Measurements from ENCODE around the gene SUMO4.

Gene SUMO4

DNA sequence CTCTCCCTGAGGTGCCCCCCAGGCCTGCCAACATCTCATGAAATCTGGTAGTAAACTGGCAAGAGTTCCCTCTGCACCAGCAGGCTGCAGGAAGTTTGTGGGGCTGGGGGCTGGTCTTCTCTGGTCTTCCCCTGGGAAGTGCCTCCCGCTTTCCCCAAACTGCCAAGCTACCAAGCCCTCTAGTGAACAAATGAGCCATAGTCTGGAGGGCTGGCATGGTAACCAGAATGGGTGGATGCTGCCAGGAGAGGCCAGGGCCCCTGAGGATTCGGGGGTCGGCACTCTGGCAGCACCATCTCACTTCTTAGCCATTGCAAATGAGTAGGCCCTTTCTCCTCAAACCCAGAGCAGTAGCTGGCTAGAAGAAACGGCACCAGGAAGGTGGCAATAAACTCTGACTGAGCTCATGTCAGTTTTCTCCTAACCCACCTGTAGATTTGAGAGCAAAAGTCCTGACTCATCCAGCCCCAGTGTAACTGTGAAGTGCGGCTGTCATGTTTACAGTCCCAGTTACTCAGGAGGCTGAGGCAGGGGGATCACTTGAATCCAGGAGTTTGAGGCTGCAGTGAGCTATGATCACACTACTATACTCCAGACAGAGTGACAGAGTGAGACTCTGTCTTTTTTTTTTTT, 48.9 kb downstream of the SUMO4 start:
- Histone ChIP-seq H3K27me3 (ENCODE audit: insufficient read depth, poor library complexity, severe bottlenecking) (peaks cover 3% of the 10 kb centered on the region), H3K36me3 (ENCODE audit: low read depth) (no peaks in the 10 kb centered on the region), H3K27ac (ENCODE audit: poor library complexity, severe bottlenecking) (no peak overlapping the region), H3K9me3 (ENCODE audit: severe bottlenecking) (no peaks in the 10 kb centered on the region), H3K4me1 (ENCODE audit: insufficient read depth, poor library complexity, severe bottlenecking) (no peaks in the 10 kb centered on the region), H3K4me3 (ENCODE audit: severe bottlenecking) (no peak overlapping the region)
- ATAC-seq (ENCODE audit: low read depth) (no peak), DNase-seq (ENCODE audit: low spot score) (no peak)
- TF ChIP-seq CTCF (IDR thresholded peaks at IDR 0.05; ENCODE audit: poor library complexity, severe bottlenecking) = no peak

DNA sequence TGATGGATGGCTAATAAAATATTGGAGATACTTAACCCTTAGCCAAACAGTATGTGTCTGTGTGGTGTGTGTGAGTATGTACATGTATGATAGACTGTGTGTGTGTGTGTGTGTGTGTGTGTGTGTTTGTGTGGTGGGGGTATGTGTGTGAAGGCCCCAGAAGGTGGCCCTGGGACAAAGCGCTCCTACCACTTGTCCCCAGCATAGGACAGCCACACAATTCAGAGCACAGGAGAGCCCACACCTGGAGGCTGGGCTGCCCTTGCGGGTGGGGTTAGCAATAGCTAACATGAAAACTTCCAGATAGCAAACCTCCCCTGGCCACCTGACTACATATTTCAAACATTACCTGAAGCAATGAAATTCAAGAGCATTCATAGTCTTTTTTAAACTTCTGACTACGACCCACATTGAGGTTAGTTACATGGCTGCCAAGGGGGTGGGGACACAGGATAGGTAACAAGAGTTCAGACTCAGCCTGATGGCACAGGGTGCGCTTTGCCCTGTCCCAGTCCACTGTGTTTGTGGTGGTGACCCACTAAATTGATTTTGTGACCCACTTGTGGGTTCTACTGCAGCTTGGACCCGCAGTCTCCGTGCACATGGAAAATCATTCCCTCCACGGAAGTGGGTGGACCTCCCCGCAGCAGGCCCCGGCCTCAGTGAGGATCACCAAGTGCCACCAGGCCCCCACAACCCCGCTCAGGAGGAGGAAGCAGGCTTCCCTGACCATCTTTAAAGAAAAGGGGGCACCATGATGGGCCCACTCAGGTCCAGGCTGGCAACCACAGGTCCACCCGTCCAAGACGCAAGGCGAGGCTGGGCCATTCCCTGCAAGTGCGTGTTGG, 50.0 kb downstream of the SUMO4 start:
- Histone ChIP-seq H3K36me3 (ENCODE audit: low read depth) (no peaks in the 10 kb centered on the region), H3K27me3 (ENCODE audit: insufficient read depth, poor library complexity, severe bottlenecking) (peaks cover 3% of the 10 kb centered on the region), H3K4me1 (ENCODE audit: insufficient read depth, poor library complexity, severe bottlenecking) (peaks cover 5% of the 10 kb centered on the region), H3K27ac (ENCODE audit: poor library complexity, severe bottlenecking) (no peak overlapping the region), H3K9me3 (ENCODE audit: severe bottlenecking) (no peaks in the 10 kb centered on the region), H3K4me3 (ENCODE audit: severe bottlenecking) (no peak overlapping the region)
- DNase-seq (ENCODE audit: low spot score) = no peak
- no peak for TF ChIP-seq CTCF (IDR thresholded peaks at IDR 0.05; ENCODE audit: poor library complexity, severe bottlenecking)
- no peak for ATAC-seq (ENCODE audit: low read depth)

Measured in RWPE2 (cell line).